ENCODE data around the gene DRAM2. TPM values are rescaled to one million over a fixed set of nuclear protein-coding genes. Genes with fewer than 3 reads are reported as not detected.

DRAM2 gene
- 59.6 TPM for total RNA-seq

- peak; percentile 88 for DNase-seq
These were observed at the start of gene DRAM2, which contains the start of gene CEPT1 for GRCh38 chr1:111139956-111140679. DRAM2 (minus strand) TSS chr1:111140093; CDS start chr1:111131554, 8,539 bp downstream. CEPT1 (plus strand) TSS chr1:111140223; CDS start chr1:111147715, 7,492 bp downstream.

GRCh38 chr1:111184663-111185062 is 44.8 kb upstream of the DRAM2 start:
- DNase-seq, result no peak

- no peak for DNase-seq
These were observed 43.6 kb upstream of the DRAM2 start for GRCh38 chr1:111183308-111184069.

GRCh38 chr1:111182052-111182451 is 42.2 kb upstream of the DRAM2 start:
- no peak for DNase-seq

- DNase-seq, result no peak
These were observed 40.2 kb upstream of the DRAM2 start for GRCh38 chr1:111179968-111180533.

GRCh38 chr1:111176678-111177077 is 36.8 kb upstream of the DRAM2 start:
- DNase-seq, result no peak

- no peak for DNase-seq
These were observed 35.5 kb upstream of the DRAM2 start for GRCh38 chr1:111175349-111175748.

- no peak for DNase-seq
These were observed 34.2 kb upstream of the DRAM2 start for GRCh38 chr1:111174070-111174469.

- DNase-seq, result no peak
These were observed 32.6 kb upstream of the DRAM2 start for GRCh38 chr1:111172463-111172862.

- DNase-seq, result no peak
These were observed 24.3 kb upstream of the DRAM2 start for GRCh38 chr1:111164151-111164550.

GRCh38 chr1:111163363-111163762 is 23.5 kb upstream of the DRAM2 start:
- no peak for DNase-seq

- no peak for DNase-seq
These were observed 22.6 kb upstream of the DRAM2 start for GRCh38 chr1:111162488-111162880.

- DNase-seq, result no peak
These were observed 22.1 kb upstream of the DRAM2 start for GRCh38 chr1:111161843-111162487.

GRCh38 chr1:111157431-111157830 is 17.5 kb upstream of the DRAM2 start:
- no peak for DNase-seq

- no peak for DNase-seq
These were observed 14.4 kb upstream of the DRAM2 start for GRCh38 chr1:111154021-111154999.

- DNase-seq, result no peak
These were observed 11.9 kb upstream of the DRAM2 start for GRCh38 chr1:111151838-111152237.

GRCh38 chr1:111148376-111148881 is 8.5 kb upstream of the DRAM2 start:
- no peak for DNase-seq

- DNase-seq, result no peak
These were observed 8.1 kb upstream of the DRAM2 start for GRCh38 chr1:111147948-111148347.

GRCh38 chr1:111145963-111146768 is 6.3 kb upstream of the DRAM2 start:
- no peak for DNase-seq

GRCh38 chr1:111145542-111145941 is 5.6 kb upstream of the DRAM2 start:
- DNase-seq, result no peak

Measured in occipital lobe (tissue), 2 donors.